CD8-positive, alpha-beta memory T cell (primary cell): Measurements from ENCODE around the gene RBMX. TPM values are rescaled to one million over a fixed set of nuclear protein-coding genes. Genes with fewer than 3 reads are reported as not detected.
"Not testable (repeated sequence)": the region's sequence is repeated elsewhere in the genome, so short reads cannot be mapped to it uniquely, and the experiment has no call there.

Experiments used
- CTCF ChIA-PET: fragments of 350-600 bp; sonication (Branson Sonifier 250); formaldehyde crosslinking; loops from one replicate; lab custom pipeline; 2021; ENCODE audit warnings: antibody characterized with exemption; lab: Charles Lee
- POLR2A ChIA-PET: fragments of 350-600 bp; sonication (Branson Sonifier 250); formaldehyde crosslinking; loops from one replicate; lab custom pipeline; 2021; ENCODE audit warnings: antibody characterized with exemption; lab: Charles Lee
- DNase-seq, 5 donors: peaks; one replicate each; pipeline versions ENCODE4 v3.0.0 to v3.0.0-alpha.2; 2020 to 2022; ENCODE audit warnings: mixed read lengths in 1 of 5
- H3K27ac ChIP-seq: one replicate; pipeline ENCODE4 v1.7.0; 2013; ENCODE audit warnings: low read depth, mild to moderate bottlenecking, low read length, moderate library complexity
- H3K27me3 ChIP-seq: 2 replicates; pipeline ENCODE4 v1.7.0; 2013; ENCODE audit warnings: low read length, mild to moderate bottlenecking; ENCODE audit not compliant: insufficient read depth, poor library complexity, severe bottlenecking
- H3K36me3 ChIP-seq: 2 replicates; pipeline ENCODE4 v1.7.0; 2013; ENCODE audit warnings: mild to moderate bottlenecking, low read length, moderate library complexity; ENCODE audit not compliant: insufficient read depth
- H3K4me1 ChIP-seq: 2 replicates; pipeline ENCODE4 v1.7.0; 2013; ENCODE audit warnings: mild to moderate bottlenecking, low read length, moderate library complexity; ENCODE audit not compliant: insufficient read depth
- H3K4me3 ChIP-seq: 2 replicates; pipeline ENCODE4 v1.7.0; 2013; ENCODE audit warnings: mild to moderate bottlenecking, low read length
- H3K9me3 ChIP-seq: 2 replicates; pipeline ENCODE4 v1.7.0; 2013; ENCODE audit warnings: mild to moderate bottlenecking, low read length
- H3K27ac Mint-ChIP-seq, 8 donors: one replicate each; pipeline ENCODE4 v1.8.0; 2020 to 2021; ENCODE audit warnings: mixed read lengths in 8 of 8, mild to moderate bottlenecking in 6 of 8, inconsistent platforms in 3 of 8, moderate library complexity in 3 of 8
- H3K27me3 Mint-ChIP-seq, 2 donors: one replicate each; pipeline ENCODE4 v1.8.0; 2020 to 2021; ENCODE audit warnings: mixed read lengths in 2 of 2, mild to moderate bottlenecking in 1 of 2, moderate library complexity in 1 of 2
- H3K36me3 Mint-ChIP-seq, 3 donors: one replicate each; pipeline ENCODE4 v1.8.0; 2020 to 2021; ENCODE audit warnings: mixed read lengths in 3 of 3, inconsistent platforms in 1 of 3, mild to moderate bottlenecking in 1 of 3
- H3K4me1 Mint-ChIP-seq, 3 donors: one replicate each; pipeline ENCODE4 v1.8.0; 2020 to 2021; ENCODE audit warnings: mixed read lengths in 3 of 3, inconsistent platforms in 1 of 3, mild to moderate bottlenecking in 1 of 3
- H3K4me3 Mint-ChIP-seq, 7 donors: one replicate each; pipeline ENCODE4 v1.8.0; 2020 to 2021; ENCODE audit warnings: mixed read lengths in 7 of 7, mild to moderate bottlenecking in 6 of 7, moderate library complexity in 4 of 7, inconsistent platforms in 2 of 7
- H3K9me3 Mint-ChIP-seq, 5 donors: one replicate each; pipeline ENCODE4 v1.8.0; 2020 to 2022; ENCODE audit warnings: mixed read lengths in 5 of 5, mild to moderate bottlenecking in 3 of 5, moderate library complexity in 2 of 5, inconsistent platforms in 1 of 5
- polyA plus RNA-seq: library from polyadenylated mRNA; unstranded; fragments of 300-500 nt; fragmentation: Illumina TruSeq; gene quantifications from one replicate; pipeline ENCODE4 v1.2.3, GENCODE V29; 2021
- total RNA-seq, 2 experiments: library from RNA; stranded (reverse); gene quantifications; one replicate each; pipeline ENCODE4 v1.2.3, GENCODE V29; 2021

RBMX gene
- total and polyA plus RNA-seq, 3 experiments from 2014 or later: 168 to 331 (median 318) TPM

DNA sequence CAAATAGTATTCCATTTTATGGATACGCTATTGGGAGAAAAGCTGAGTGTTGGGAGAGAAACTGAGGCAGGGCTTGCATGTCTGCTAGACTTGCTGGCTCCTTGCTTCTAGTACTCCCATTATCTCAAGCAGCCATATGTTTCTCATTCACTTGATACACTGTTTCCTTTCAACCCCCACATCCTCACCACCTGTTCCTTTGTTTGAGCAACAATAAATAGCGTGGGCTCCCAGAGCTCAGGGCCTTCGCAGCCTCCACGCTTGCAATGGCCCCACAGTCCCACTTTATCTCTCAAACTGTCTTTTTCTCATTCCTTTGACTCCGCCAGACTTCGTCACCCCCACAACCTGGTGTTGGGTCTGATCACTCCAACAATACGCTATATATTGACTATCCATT lies 18.2 kb upstream of the RBMX start:
- H3K9me3 ChIP-seq, H3K9me3 Mint-ChIP-seq, POLR2A ChIA-PET, H3K4me3 Mint-ChIP-seq, H3K36me3 ChIP-seq, H3K27me3 Mint-ChIP-seq, H3K27me3 ChIP-seq, H3K27ac ChIP-seq, CTCF ChIA-PET, H3K4me1 ChIP-seq, H3K36me3 Mint-ChIP-seq, H3K4me1 Mint-ChIP-seq, DNase-seq, H3K4me3 ChIP-seq: not testable (repeated sequence)
- peak overlapping the region in 1 of 8 donors; percentile 8 for H3K27ac Mint-ChIP-seq

DNA sequence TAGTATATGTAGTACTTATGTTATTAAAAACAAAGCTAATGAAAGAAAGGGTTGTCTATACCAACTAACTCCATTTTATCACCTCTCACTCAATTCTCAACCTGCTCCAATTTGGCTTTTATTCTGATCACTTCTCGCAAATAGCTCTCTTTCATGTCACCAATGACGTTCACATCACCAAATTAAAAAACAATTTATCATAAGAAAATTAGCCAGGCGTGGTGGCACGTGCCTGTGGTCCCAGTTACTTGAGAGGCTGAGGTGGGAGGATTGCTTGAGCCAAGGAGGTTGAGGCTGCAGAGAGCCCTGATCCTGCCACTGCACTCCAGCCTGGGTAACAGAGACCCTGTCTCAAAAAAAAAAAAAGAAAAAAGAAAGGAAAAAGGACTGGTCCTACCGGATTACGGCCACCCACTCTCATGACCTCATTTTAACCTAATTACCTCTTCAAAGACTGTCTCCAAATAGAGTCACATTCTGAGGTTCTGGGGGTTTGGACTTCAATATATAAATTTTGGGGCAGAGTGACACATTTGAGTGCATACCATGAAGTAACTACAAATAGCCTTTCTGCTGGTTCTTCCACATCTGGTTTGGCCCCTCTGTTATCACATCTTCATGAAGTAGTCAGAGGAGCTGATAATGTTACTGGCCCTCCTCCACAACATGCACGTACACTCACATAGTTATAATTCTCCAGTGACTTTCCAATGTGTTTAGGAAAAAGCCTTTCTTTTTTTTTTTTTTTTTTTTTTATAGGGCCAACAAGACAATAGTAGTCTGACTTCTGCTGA lies 15.8 kb upstream of the RBMX start:
- Histone ChIP-seq H3K27me3 (no peaks in the 10 kb centered on the region), H3K9me3 (no peaks in the 10 kb centered on the region), H3K4me1 (no peaks in the 10 kb centered on the region), H3K4me3 (no peak overlapping the region), H3K36me3 (no peaks in the 10 kb centered on the region), H3K27ac (peak overlapping the region; percentile 16)
- Mint-ChIP-seq H3K27me3 (peaks cover 0 to 2% of the 10 kb centered on the region in 2 donors), H3K36me3 (no peaks in the 10 kb centered on the region), H3K9me3 (no peaks in the 10 kb centered on the region), H3K4me3 (no peak overlapping the region), H3K4me1 (no peaks in the 10 kb centered on the region), H3K27ac (no peak overlapping the region)
- no peak for DNase-seq
- ChIA-PET POLR2A (no interaction called here), CTCF (no interaction called here)

DNA sequence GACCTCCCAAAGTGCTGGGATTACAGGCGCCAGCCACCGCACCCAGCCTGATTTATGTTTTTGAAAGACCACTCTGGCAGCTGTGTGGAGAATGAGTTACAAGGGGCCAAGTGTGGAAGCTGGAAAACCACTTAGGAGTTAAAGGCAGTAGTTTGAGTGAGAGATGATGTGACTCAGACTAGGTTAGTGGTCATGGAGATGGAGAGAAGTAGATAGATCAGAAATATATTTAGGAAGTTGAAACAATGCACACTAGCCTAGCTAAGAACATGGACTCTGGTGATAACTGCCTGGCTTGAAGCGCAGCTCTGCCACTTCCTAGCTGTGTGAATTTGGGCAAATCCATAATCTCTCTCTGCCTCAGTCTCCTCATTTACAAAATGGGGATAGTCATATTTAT lies 11.9 kb upstream of the RBMX start:
- DNase-seq: no peak
- Mint-ChIP-seq H3K4me3 (no peak overlapping the region), H3K27ac (no peak overlapping the region), H3K9me3 (no peaks in the 10 kb centered on the region), H3K36me3 (no peaks in the 10 kb centered on the region), H3K4me1 (no peaks in the 10 kb centered on the region), H3K27me3 (peaks cover 0 to 3% of the 10 kb centered on the region in 2 donors)
- Histone ChIP-seq H3K4me3 (no peak overlapping the region), H3K27ac (no peak overlapping the region), H3K9me3 (no peaks in the 10 kb centered on the region), H3K36me3 (no peaks in the 10 kb centered on the region), H3K4me1 (no peaks in the 10 kb centered on the region), H3K27me3 (no peaks in the 10 kb centered on the region)
- CTCF ChIA-PET: interaction anchor here (0.9 kb wide), 1 partner anchor 52 kb away, joined by 3 read pairs; no protein-coding TSS in a partner anchor
- POLR2A ChIA-PET: no interaction called here

DNA sequence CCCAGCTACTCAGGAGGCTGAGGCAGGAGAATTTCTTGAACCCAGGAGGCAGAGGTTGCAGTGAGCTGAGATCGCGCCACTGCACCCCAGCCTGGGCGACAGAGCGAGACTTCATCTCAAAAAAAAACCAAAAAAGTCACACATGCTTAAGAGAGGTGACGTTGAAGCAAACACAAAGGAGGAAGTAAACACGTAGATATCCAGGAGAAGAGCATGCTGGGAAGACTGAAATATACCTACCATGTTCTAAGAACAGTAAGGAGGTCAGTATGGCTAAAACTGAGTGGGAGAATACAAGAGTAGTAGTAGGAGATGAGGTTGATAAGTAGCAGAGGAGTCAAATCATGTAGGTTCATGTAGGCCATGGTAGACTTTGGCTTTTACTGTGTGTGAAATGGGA lies 10.1 kb upstream of the RBMX start:
- DNase-seq, H3K27me3 ChIP-seq, H3K27ac Mint-ChIP-seq, H3K4me1 Mint-ChIP-seq, H3K4me3 Mint-ChIP-seq, H3K36me3 ChIP-seq, POLR2A ChIA-PET, H3K4me1 ChIP-seq, H3K36me3 Mint-ChIP-seq, H3K27me3 Mint-ChIP-seq, H3K9me3 ChIP-seq, H3K27ac ChIP-seq, H3K9me3 Mint-ChIP-seq, H3K4me3 ChIP-seq: not testable (repeated sequence)
- CTCF ChIA-PET: interaction anchor here (0.7 kb wide), 1 partner anchor 48 kb away, joined by 3 read pairs; no protein-coding TSS in a partner anchor

DNA sequence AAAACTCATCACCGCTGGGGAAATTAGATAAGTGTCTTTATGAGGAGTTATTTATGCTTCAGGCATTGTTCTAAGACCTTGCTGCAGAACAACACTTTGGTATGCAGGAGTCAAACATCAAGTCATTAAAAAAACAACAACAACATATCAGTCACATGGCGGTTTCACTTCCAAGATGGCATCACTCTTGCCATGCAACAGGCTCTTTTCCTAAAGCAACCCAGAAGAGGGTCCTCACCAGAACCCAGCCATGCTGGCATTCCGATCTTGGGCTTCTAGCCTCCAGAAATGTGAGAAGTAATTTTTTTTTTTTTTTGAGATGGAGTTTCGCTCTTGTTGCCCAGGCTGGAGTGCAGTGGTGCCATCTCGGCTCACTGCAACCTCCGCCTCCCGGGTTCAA lies 8.7 kb upstream of the RBMX start:
- no peak overlapping the region for H3K4me3 Mint-ChIP-seq
- H3K9me3 Mint-ChIP-seq: no peaks in the 10 kb centered on the region
- DNase-seq: no peak
- peaks cover 0 to 2% of the 10 kb centered on the region in 2 donors for H3K27me3 Mint-ChIP-seq
- Histone ChIP-seq H3K36me3 (no peaks in the 10 kb centered on the region), H3K27me3 (no peaks in the 10 kb centered on the region), H3K27ac (no peak overlapping the region), H3K4me3 (no peak overlapping the region), H3K4me1 (no peaks in the 10 kb centered on the region), H3K9me3 (no peaks in the 10 kb centered on the region)
- ChIA-PET POLR2A (no interaction called here), CTCF (no interaction called here)
- no peaks in the 10 kb centered on the region for H3K36me3 Mint-ChIP-seq
- peaks cover 0 to 5% (median 3%) of the 10 kb centered on the region in 3 donors for H3K4me1 Mint-ChIP-seq
- no peak overlapping the region for H3K27ac Mint-ChIP-seq

DNA sequence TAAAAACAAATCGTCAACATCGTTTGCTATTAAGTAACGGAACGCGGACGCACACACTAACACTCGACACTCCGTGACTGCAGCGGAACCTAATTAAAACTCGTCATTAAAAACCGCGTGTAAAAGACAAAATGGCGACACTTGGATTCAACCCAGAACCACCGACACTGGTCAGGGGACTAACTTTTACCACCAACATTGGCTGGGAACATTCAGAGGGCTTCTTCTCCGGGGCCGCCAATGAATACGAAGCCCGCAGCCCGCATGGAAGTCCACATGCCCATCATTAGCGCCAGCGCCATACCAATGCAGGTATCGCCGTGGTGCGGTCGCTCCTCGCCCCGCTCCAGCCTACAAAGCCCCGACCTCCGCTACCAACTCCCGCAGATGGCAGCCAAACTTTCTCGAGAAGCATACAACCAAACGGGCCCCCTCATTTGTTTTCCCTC lies 498 bp downstream of the RBMX start:
- H3K27me3 ChIP-seq: no peaks in the 10 kb centered on the region
- Mint-ChIP-seq H3K27ac (peak overlapping the region; percentile 96 to 100 (median 98)), H3K9me3 (no peaks in the 10 kb centered on the region), H3K36me3 (peaks cover 3 to 43% (median 9%) of the 10 kb centered on the region in 3 donors), H3K4me1 (peaks cover 9 to 28% (median 15%) of the 10 kb centered on the region in 3 donors), H3K4me3 (peak overlapping the region; percentile 93 to 99 (median 97)), H3K27me3 (peaks cover 0 to 7% of the 10 kb centered on the region in 2 donors)
- ChIA-PET POLR2A (interaction anchor here (0.7 to 2.2 kb wide), 12 partner anchors 13 to 383 kb away, joined by 3 to 15 read pairs (median 4); no protein-coding TSS in a partner anchor), CTCF (interaction anchor here (1.1 kb wide), 1 partner anchor 100 kb away, joined by 3 read pairs; no protein-coding TSS in a partner anchor)
- peaks cover 10% of the 10 kb centered on the region for H3K4me1 ChIP-seq
- peak overlapping the region; percentile 98 for H3K27ac ChIP-seq
- peak overlapping the region; percentile 96 for H3K4me3 ChIP-seq
- H3K36me3 ChIP-seq: peaks cover 16% of the 10 kb centered on the region
- peak; percentile 12 to 67 (median 53) for DNase-seq
- H3K9me3 ChIP-seq: no peaks in the 10 kb centered on the region

DNA sequence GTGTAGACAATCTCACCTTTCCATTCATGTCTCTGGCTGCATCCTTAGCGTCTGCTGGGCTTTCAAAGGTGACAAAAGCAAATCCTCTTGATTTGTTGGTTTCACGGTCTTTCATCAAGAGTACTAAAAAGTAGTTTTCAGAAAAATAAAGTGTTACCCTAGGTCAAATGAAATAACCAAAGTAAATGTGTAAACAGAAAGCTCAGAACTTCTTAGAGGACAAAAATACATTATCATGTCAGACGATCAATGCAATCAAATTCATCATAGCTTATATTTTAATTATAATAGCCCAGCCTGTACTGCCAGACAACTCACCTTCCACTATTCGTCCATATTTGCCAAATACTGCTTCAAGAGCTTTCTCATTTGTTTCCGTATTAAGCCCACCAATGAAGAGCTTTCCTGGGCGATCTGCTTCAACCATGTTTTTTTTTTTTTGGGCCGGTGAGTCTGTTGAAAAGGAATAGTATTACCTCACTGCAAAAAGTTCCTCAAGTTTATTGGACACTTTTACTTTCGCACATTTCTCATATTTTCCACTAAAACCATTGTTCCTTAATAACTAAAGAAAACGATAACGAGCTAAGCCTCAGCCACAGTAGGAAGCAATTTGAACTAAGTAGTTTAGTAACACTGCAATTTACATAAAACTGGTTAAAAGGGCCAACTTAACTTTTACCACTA lies 1.4 kb downstream of the RBMX start:
- peaks cover 12 to 33% (median 16%) of the 10 kb centered on the region in 3 donors for H3K4me1 Mint-ChIP-seq
- no peaks in the 10 kb centered on the region for H3K9me3 Mint-ChIP-seq
- Histone ChIP-seq H3K4me3 (peak overlapping the region; percentile 96), H3K9me3 (no peaks in the 10 kb centered on the region), H3K27me3 (no peaks in the 10 kb centered on the region), H3K4me1 (peaks cover 10% of the 10 kb centered on the region), H3K36me3 (peaks cover 20% of the 10 kb centered on the region), H3K27ac (peak overlapping the region; percentile 98)
- ChIA-PET CTCF (interaction anchor here (0.7 to 1.4 kb wide), 2 partner anchors 46 to 113 kb away, joined by 3 to 6 read pairs; no protein-coding TSS in a partner anchor), POLR2A (interaction anchor here (0.6 to 2.2 kb wide), 9 partner anchors 12 to 1833 kb away, joined by 3 to 15 read pairs (median 5); partner anchors contain the start of gene ARHGEF6)
- H3K4me3 Mint-ChIP-seq: peak overlapping the region; percentile 93 to 99 (median 97)
- H3K27me3 Mint-ChIP-seq: peaks cover 0 to 7% of the 10 kb centered on the region in 2 donors
- peak in 2 of 5 donors; percentile 34 to 42 for DNase-seq
- H3K27ac Mint-ChIP-seq: peak overlapping the region; percentile 96 to 100 (median 98)
- H3K36me3 Mint-ChIP-seq: peaks cover 6 to 52% (median 12%) of the 10 kb centered on the region in 3 donors
